Lower lobe of right lung (tissue), 2 donors: ENCODE data around the gene ARHGAP35. TPM values are rescaled to one million over a fixed set of nuclear protein-coding genes. Genes with fewer than 3 reads are reported as not detected.
"Not testable (repeated sequence)": the region's sequence is repeated elsewhere in the genome, so short reads cannot be mapped to it uniquely, and the experiment has no call there.

ENCODE experiments used
- ATAC-seq, 2 donors: fragments of 200-7000 bp; cut with Tn5 transposase; one replicate each; pipeline ENCODE4 v1.9.1; 2020 to 2022; ENCODE audit warnings: mild to moderate bottlenecking in 2 of 2, moderate library complexity in 2 of 2
- DNase-seq: peaks from one replicate; pipeline ENCODE4 v3.0.0-alpha.2; 2020
- H3K27ac ChIP-seq: fragments of 200-600 bp; one replicate; pipeline ENCODE4 v1.8.0; 2022
- H3K27me3 ChIP-seq: fragments of 200-600 bp; one replicate; pipeline ENCODE4 v1.8.0; 2022; ENCODE audit warnings: low read depth
- H3K36me3 ChIP-seq: fragments of 200-600 bp; one replicate; pipeline ENCODE4 v1.8.0; 2022; ENCODE audit warnings: mild to moderate bottlenecking
- H3K4me1 ChIP-seq: fragments of 200-600 bp; one replicate; pipeline ENCODE4 v1.8.0; 2022
- H3K4me3 ChIP-seq: fragments of 200-600 bp; one replicate; pipeline ENCODE4 v1.8.0; 2022; ENCODE audit warnings: mild to moderate bottlenecking
- H3K9me3 ChIP-seq: fragments of 200-600 bp; one replicate; pipeline ENCODE4 v1.8.0; 2022
- CTCF ChIP-seq: fragments of 200-600 bp; IDR thresholded peaks from one replicate; pipeline ENCODE4 v1.8.0; 2022; ENCODE audit warnings: antibody characterized with exemption, mild to moderate bottlenecking
- intact Hi-C: fragments of 100-400 bp; cut with DNase I; formaldehyde crosslinking; loops from one replicate; pipeline ENCODE4 v1.11.0; 2022
- total RNA-seq: library from RNA; stranded (reverse); fragmentation: NEBNext Ultra II Directional; extraction: Animal tissue kit (Norgen Biotek cat#: 25700); gene quantifications from one replicate; pipeline ENCODE4 v1.2.1, GENCODE V29; 2021
- donor health status: DM: no; HTN: yes; CAD: no; lungs with severe emphysema.

ARHGAP35 gene
- total RNA-seq, 1 donor from 2014 or later: 61.6 TPM

GRCh38 chr19:46818812-46819211, 42.0 kb upstream of the ARHGAP35 start:
- TF ChIP-seq CTCF: no peak
- H3K27ac ChIP-seq: no peak overlapping the region

GRCh38 chr19:46821512-46822409, 39.0 kb upstream of the ARHGAP35 start:
- Histone ChIP-seq H3K27ac (peak overlapping the region; percentile 58), H3K4me1 (peaks cover 16% of the 10 kb centered on the region), H3K27me3 (no peaks in the 10 kb centered on the region), H3K4me3 (no peak overlapping the region), H3K9me3 (no peaks in the 10 kb centered on the region), H3K36me3 (no peaks in the 10 kb centered on the region)
- ATAC-seq (peak; percentile 56 to 61), DNase-seq (peak; percentile 61)
- intact Hi-C loops: no loop called here
- no peak for TF ChIP-seq CTCF

More at GRCh38 chr19:46818812-46819211, 42.0 kb upstream of the ARHGAP35 start:
- no peaks in the 10 kb centered on the region for H3K9me3 ChIP-seq
- peaks cover 27% of the 10 kb centered on the region for H3K4me1 ChIP-seq
- intact Hi-C loops: no loop called here
- H3K27me3 ChIP-seq: no peaks in the 10 kb centered on the region
- no peaks in the 10 kb centered on the region for H3K36me3 ChIP-seq
- DNase-seq (no peak), ATAC-seq (no peak)
- no peak overlapping the region for H3K4me3 ChIP-seq

- peak overlapping the region; percentile 58 for H3K27ac ChIP-seq
- intact Hi-C loops: not testable (repeated sequence)
Measured at GRCh38 chr19:46822410-46822787, 38.4 kb upstream of the ARHGAP35 start.

GRCh38 chr19:46823049-46823448, 37.7 kb upstream of the ARHGAP35 start:
- Histone ChIP-seq H3K36me3 (no peaks in the 10 kb centered on the region), H3K27ac (no peak overlapping the region), H3K27me3 (no peaks in the 10 kb centered on the region), H3K9me3 (no peaks in the 10 kb centered on the region), H3K4me3 (no peak overlapping the region), H3K4me1 (peaks cover 16% of the 10 kb centered on the region)
- intact Hi-C loops: no loop called here
- ATAC-seq (no peak), DNase-seq (no peak)
- no peak for TF ChIP-seq CTCF

More at GRCh38 chr19:46822410-46822787, 38.4 kb upstream of the ARHGAP35 start:
- not testable (repeated sequence) for H3K27me3 ChIP-seq, H3K4me3 ChIP-seq, H3K36me3 ChIP-seq, DNase-seq, H3K9me3 ChIP-seq
- peaks cover 16% of the 10 kb centered on the region for H3K4me1 ChIP-seq
- peak in 1 of 2 donors; percentile 58 for ATAC-seq

- TF ChIP-seq CTCF: no peak
- Histone ChIP-seq H3K4me3 (peak overlapping the region; percentile 3), H3K27me3 (no peaks in the 10 kb centered on the region), H3K9me3 (no peaks in the 10 kb centered on the region), H3K27ac (peak overlapping the region; percentile 71), H3K4me1 (peaks cover 16% of the 10 kb centered on the region), H3K36me3 (no peaks in the 10 kb centered on the region)
- intact Hi-C loops: no loop called here
- ATAC-seq: peak; percentile 65 to 67
- DNase-seq: peak; percentile 69
Measured at GRCh38 chr19:46824890-46825730, 35.7 kb upstream of the ARHGAP35 start.
